Astrocyte of the hippocampus (primary cell): ENCODE measurements around the gene ILDR1.

Source experiments
- DNase-seq: peaks from one replicate; pipeline ENCODE4 v3.0.0; 2011; ENCODE audit warnings: low read depth, low spot score

The ILDR1 gene

GRCh38 chr3:121994551-121994950 lies 27.5 kb downstream of the ILDR1 start:
- no peak for DNase-seq

- DNase-seq = no peak
Observed at GRCh38 chr3:121992601-121993560, 29.2 kb downstream of the ILDR1 start.

GRCh38 chr3:121989943-121990342 lies 32.1 kb downstream of the ILDR1 start:
- DNase-seq = no peak

GRCh38 chr3:121988146-121988545 lies 33.9 kb downstream of the ILDR1 start:
- DNase-seq = no peak

- peak; percentile 73 for DNase-seq
Observed at GRCh38 chr3:121985846-121986245, 36.2 kb downstream of the ILDR1 start.

GRCh38 chr3:121981473-121981872 lies 40.6 kb downstream of the ILDR1 start:
- DNase-seq = no peak

GRCh38 chr3:121980450-121980796 lies 41.6 kb downstream of the ILDR1 start:
- no peak for DNase-seq

GRCh38 chr3:121979734-121980449 lies 42.2 kb downstream of the ILDR1 start:
- no peak for DNase-seq

GRCh38 chr3:121979246-121979645 lies 42.8 kb downstream of the ILDR1 start:
- DNase-seq = no peak

GRCh38 chr3:121976727-121977126 lies 45.3 kb downstream of the ILDR1 start:
- DNase-seq = no peak

GRCh38 chr3:121975702-121976302 lies 46.2 kb downstream of the ILDR1 start:
- DNase-seq = no peak

GRCh38 chr3:121974601-121975111 lies 47.4 kb downstream of the ILDR1 start:
- no peak for DNase-seq

GRCh38 chr3:121970047-121970446 lies 52.0 kb downstream of the ILDR1 start:
- peak; percentile 6 for DNase-seq

GRCh38 chr3:121969631-121970030 lies 52.4 kb downstream of the ILDR1 start:
- no peak for DNase-seq

GRCh38 chr3:121963608-121964007 lies 58.4 kb downstream of the ILDR1 start:
- DNase-seq = no peak

GRCh38 chr3:121962443-121962842 lies 59.6 kb downstream of the ILDR1 start:
- DNase-seq = no peak

GRCh38 chr3:121961283-121961682 lies 60.8 kb downstream of the ILDR1 start:
- DNase-seq = no peak

GRCh38 chr3:121958801-121959200 lies 63.2 kb downstream of the ILDR1 start:
- no peak for DNase-seq

- no peak for DNase-seq
Observed at GRCh38 chr3:121957674-121958415, 64.2 kb downstream of the ILDR1 start.

- DNase-seq = no peak
Observed at GRCh38 chr3:121956363-121956762, 65.7 kb downstream of the ILDR1 start.

- no peak for DNase-seq
Observed at GRCh38 chr3:121951291-121951919, 70.6 kb downstream of the ILDR1 start.
